ENCODE data around the gene HEXIM2. TPM values are rescaled to one million over a fixed set of nuclear protein-coding genes. Genes with fewer than 3 reads are reported as not detected.

HEXIM2 gene
- total RNA-seq, 1 experiment from 2014 or later = 4.5 TPM

GRCh38 chr17:45131616-45132319, 29.9 kb upstream of the HEXIM2 start:
- POLR2A ChIA-PET = no interaction called here

GRCh38 chr17:45132320-45132571, 29.4 kb upstream of the HEXIM2 start, which contains the start of gene PLCD3:
PLCD3 (minus strand) TSS chr17:45132515; CDS start chr17:45132410, 105 bp downstream.
- CTCF ChIA-PET = interaction anchor here (0.6 to 1.1 kb wide), 2 partner anchors 23 to 65 kb away, joined by 3 read pairs; no protein-coding TSS in a partner anchor
- no TSS peak for BruUV-seq (replicated peaks)
- intact Hi-C loops (cut with micrococcal nuclease; ENCODE audit: unreplicated experiment) = no loop called here
- TF ChIP-seq SIN3A (IDR thresholded peaks at IDR 0.05; ENCODE audit: borderline replicate concordance, insufficient read depth, low read depth, low read length) (no peak), REST (IDR thresholded peaks at IDR 0.05; ENCODE audit: insufficient read depth in 1 of 2, low read depth in 2 of 2, low read length in 1 of 2) (no peak), POLR2AphosphoS5 (IDR thresholded peaks at IDR 0.05; ENCODE audit: low read depth, low read length) (no peak)
- Histone ChIP-seq H3K4me3 (ENCODE audit: low read depth in 2 of 2, low read length in 2 of 2) (peak within 1 kb of the TSS; percentile 72 to 74), H3K27ac (ENCODE audit: low read length) (peak within 1 kb of the TSS; percentile 83), H3K4me1 (ENCODE audit: control insufficient read depth, insufficient read depth, low read length) (peaks cover 44% of the 10 kb centered on the region), H3K9me3 (ENCODE audit: control insufficient read depth, insufficient read depth, low read depth, low read length) (no peaks in the 10 kb centered on the region), H3K27me3 (ENCODE audit: control insufficient read depth, insufficient read depth, low read length) (no peaks in the 10 kb centered on the region), H3K36me3 (ENCODE audit: control insufficient read depth, insufficient read depth, low read length) (no peaks in the 10 kb centered on the region; the same call in 1 of the 2 replicates)
- in situ Hi-C loops (cut with HindIII; ENCODE audit: low pct_unique_long_range_greater_than_20kb, low sequenced_read_pairs) = no loop called here
- POLR2A ChIA-PET = no interaction called here
- DNase-seq (ENCODE audit: low read depth, low spot score) = no peak
- no peak for ATAC-seq

More at GRCh38 chr17:45131616-45132319, 29.9 kb upstream of the HEXIM2 start:
- no peak for ATAC-seq
- Histone ChIP-seq H3K27ac (ENCODE audit: low read length) (peak overlapping the region; percentile 83), H3K9me3 (ENCODE audit: control insufficient read depth, insufficient read depth, low read depth, low read length) (no peaks in the 10 kb centered on the region), H3K4me1 (ENCODE audit: control insufficient read depth, insufficient read depth, low read length) (peaks cover 48% of the 10 kb centered on the region), H3K4me3 (ENCODE audit: low read depth in 2 of 2, low read length in 2 of 2) (peak overlapping the region; percentile 72 to 74), H3K36me3 (ENCODE audit: control insufficient read depth, insufficient read depth, low read length) (no peaks in the 10 kb centered on the region; the same call in 1 of the 2 replicates), H3K27me3 (ENCODE audit: control insufficient read depth, insufficient read depth, low read length) (no peaks in the 10 kb centered on the region)
- TF ChIP-seq TCF7L2 (IDR thresholded peaks at IDR 0.05; ENCODE audit: low read depth, low read length) = no peak
- peak; percentile 90 for TF ChIP-seq CTCF (IDR thresholded peaks at IDR 0.05)
- no peak for TF ChIP-seq REST (IDR thresholded peaks at IDR 0.05; ENCODE audit: insufficient read depth in 1 of 2, low read depth in 2 of 2, low read length in 1 of 2)
- intact Hi-C loops (cut with micrococcal nuclease; ENCODE audit: unreplicated experiment) = no loop called here
- BruUV-seq (replicated peaks) = no TSS peak
- no peak for DNase-seq (ENCODE audit: low read depth, low spot score)
- in situ Hi-C loops (cut with HindIII; ENCODE audit: low pct_unique_long_range_greater_than_20kb, low sequenced_read_pairs) = no loop called here
- CTCF ChIA-PET = interaction anchor here (0.6 kb wide), 1 partner anchor 112 kb away, joined by 3 read pairs; no protein-coding TSS in a partner anchor
